Measurements from ENCODE around the gene KLHDC8B. TPM values are rescaled to one million over a fixed set of nuclear protein-coding genes. Genes with fewer than 3 reads are reported as not detected.

Gene KLHDC8B
- total RNA-seq, 1 donor: 23.8 TPM

DNA sequence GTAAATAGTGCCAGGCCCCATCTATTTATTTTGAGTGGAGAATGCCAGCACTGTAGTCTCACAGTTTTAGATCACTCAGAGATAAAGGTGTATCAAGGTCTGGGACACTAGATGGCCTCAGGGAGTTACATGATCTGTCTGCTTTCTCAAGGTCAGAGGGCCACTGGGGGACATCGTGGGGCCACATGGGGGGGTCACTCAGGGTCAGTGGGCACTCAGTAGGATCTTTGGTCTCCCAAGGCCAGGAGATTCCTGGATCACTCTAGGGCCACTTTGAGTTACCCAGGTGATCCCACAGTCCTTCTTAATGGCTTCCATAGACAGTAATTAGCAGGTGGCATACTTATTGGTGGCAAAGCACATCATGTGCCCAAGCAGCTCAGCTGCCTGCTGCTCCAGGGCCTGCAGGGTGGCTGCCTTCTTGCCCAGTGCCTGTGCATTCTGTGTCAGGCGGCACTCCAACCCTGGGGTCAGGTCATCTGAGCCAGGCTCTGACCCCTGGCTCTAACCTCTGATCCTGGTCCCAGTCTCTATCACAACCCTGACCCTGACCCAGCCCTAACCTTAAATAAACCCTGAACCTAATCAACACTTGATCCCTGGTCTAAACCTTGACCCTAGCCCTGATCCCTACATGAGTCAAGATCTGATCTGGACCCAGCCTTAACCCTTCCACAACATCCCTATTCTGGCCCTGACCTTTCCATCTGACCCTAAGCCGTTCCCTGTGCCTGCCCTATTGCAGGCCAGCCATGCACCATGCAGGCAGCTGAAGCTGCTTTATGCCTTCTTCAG lies 36.7 kb upstream of the KLHDC8B start:
- no peak for DNase-seq (ENCODE audit: low read depth)
- TF ChIP-seq, protein P1, sequence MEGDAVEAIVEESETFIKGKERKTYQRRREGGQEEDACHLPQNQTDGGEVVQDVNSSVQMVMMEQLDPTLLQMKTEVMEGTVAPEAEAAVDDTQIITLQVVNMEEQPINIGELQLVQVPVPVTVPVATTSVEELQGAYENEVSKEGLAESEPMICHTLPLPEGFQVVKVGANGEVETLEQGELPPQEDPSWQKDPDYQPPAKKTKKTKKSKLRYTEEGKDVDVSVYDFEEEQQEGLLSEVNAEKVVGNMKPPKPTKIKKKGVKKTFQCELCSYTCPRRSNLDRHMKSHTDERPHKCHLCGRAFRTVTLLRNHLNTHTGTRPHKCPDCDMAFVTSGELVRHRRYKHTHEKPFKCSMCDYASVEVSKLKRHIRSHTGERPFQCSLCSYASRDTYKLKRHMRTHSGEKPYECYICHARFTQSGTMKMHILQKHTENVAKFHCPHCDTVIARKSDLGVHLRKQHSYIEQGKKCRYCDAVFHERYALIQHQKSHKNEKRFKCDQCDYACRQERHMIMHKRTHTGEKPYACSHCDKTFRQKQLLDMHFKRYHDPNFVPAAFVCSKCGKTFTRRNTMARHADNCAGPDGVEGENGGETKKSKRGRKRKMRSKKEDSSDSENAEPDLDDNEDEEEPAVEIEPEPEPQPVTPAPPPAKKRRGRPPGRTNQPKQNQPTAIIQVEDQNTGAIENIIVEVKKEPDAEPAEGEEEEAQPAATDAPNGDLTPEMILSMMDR (IDR thresholded peaks at IDR 0.05; ENCODE audit: insufficient read depth, low read length): no peak
- no peak overlapping the region for H3K4me3 ChIP-seq (ENCODE audit: low read depth, low read length)

DNA sequence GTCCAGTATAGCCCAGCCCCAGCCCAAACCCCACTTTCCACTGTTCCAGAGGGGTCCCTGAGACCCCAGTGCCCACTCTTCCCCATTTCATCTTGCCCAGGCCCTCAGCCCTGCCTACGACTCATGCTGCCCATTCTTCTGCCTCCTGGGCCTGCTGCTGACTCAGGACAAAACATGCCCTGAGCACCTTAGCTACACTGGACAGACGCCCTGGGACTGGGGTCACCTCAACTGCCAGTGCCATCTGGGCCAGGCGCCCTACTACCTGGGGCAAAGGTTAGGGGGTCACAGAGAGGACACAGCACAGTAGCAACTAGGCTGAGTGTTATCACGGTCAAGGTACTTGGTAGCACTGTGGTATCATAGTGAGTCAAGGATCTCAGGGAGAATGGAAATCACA lies 35.9 kb upstream of the KLHDC8B start:
- no peak overlapping the region for H3K4me3 ChIP-seq (ENCODE audit: low read depth, low read length)
- no peak for DNase-seq (ENCODE audit: low read depth)
- TF ChIP-seq, protein P1 (IDR thresholded peaks at IDR 0.05; ENCODE audit: insufficient read depth, low read length): no peak

DNA sequence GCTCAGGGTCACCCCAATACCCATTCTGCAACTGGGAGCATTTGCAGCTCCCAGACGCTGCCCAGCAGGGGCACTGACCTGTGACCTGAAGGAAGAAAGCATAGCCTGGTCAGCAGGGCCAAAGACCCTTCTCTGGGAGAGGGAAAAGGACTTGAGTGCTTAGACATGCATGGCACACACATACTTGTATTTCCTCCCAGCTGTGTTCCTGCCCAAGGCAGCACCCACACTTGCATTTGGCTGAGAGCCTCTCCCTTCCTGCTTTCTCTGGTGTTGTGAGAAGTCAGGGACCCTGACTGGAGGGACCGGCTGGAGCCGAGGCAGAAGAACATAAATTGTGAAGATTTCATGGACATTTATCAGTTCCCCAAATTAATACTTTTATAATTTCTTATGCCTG lies 31.3 kb upstream of the KLHDC8B start:
- H3K4me3 ChIP-seq (ENCODE audit: low read depth, low read length): no peak overlapping the region
- TF ChIP-seq, protein P1 (IDR thresholded peaks at IDR 0.05; ENCODE audit: insufficient read depth, low read length): no peak
- DNase-seq (ENCODE audit: low read depth): no peak

DNA sequence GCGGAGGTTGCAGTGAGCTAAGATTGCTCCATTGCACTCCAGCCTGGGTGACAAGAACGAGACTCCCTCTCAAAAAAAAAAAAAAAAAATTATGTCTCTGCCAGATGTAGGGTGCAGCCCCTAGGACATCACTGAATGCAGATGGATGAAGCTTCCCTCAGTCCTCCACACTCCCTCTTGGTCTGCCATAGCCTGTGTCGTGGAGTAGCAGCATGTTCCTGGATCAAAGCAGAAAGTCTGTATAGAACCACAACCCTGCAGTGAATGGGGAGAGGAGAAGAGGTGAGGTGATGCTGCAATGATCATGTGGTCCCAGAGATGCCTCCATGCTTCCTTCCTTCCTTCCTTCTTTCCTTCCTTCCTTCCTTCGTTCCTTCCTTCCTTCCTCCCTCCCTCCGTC lies 23.2 kb upstream of the KLHDC8B start:
- no peak for DNase-seq (ENCODE audit: low read depth)
- TF ChIP-seq, protein P1 (IDR thresholded peaks at IDR 0.05; ENCODE audit: insufficient read depth, low read length): no peak
- H3K4me3 ChIP-seq (ENCODE audit: low read depth, low read length): no peak overlapping the region

DNA sequence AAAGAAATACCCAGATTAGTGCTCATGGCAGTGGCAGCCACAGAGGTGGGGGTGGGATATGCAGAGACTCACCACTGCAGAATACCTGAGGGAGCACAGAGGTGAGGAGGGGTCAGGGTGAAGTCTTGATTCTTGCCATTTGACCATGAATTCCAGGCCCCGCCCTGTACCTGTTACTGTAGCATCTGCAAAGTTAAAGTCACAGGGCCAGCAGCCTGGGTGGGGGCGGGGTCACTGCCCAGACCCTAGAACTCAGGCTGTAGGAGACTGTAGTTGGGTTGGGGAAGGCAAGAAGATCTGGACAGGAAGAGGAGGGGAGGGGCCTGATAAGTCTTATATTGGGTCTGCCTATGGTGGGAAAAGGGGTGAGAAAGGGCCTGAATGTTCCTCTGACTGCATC lies 19.8 kb upstream of the KLHDC8B start:
- TF ChIP-seq, protein P1 (IDR thresholded peaks at IDR 0.05; ENCODE audit: insufficient read depth, low read length): no peak

DNA sequence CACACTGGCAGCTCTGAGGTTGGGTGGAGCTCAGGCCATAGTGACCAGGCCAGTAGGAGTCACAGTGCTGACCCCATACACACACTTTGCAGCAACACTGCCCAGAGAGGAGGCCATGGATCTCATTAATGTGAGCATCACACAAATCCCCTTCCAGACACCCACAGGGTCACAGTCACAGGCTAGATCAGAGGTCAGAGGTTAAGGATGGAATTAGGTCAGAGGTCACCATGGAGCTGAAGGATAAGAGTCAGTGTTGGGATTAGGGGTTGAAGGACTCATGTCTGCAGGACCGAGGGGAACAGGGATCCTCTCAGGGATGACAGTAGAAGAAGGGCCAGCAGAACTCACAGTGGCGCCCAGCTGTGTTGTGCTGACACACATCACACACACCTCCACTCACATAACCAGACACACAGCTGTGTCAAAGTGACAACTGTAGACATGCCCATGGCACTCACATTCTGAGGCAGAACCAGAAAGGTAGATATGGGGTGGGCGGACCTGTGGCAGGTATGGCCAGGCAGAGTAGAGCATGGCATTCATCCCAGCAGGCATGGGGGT lies 18.0 kb upstream of the KLHDC8B start:
- no peak overlapping the region for H3K4me3 ChIP-seq (ENCODE audit: low read depth, low read length)
- no peak for DNase-seq (ENCODE audit: low read depth)
- TF ChIP-seq, protein P1 (IDR thresholded peaks at IDR 0.05; ENCODE audit: insufficient read depth, low read length): no peak

More for the DNA sequence above, 19.8 kb upstream of the KLHDC8B start:
- no peak for DNase-seq (ENCODE audit: low read depth)
- no peak overlapping the region for H3K4me3 ChIP-seq (ENCODE audit: low read depth, low read length)
